Muscle layer of duodenum (tissue), 2 donors: ENCODE data around the gene HOXD3.

Experiments used
- H3K27ac ChIP-seq: one replicate; pipeline ENCODE4 v1.7.0; 2013; ENCODE audit warnings: mild to moderate bottlenecking, low read length
- H3K27me3 ChIP-seq: one replicate; pipeline ENCODE4 v1.7.0; 2013; ENCODE audit warnings: low read depth, mild to moderate bottlenecking, control low read depth, low read length
- H3K36me3 ChIP-seq, 2 donors: one replicate each; pipeline ENCODE4 v1.7.0; 2013; ENCODE audit warnings: low read length in 2 of 2, control low read depth in 1 of 2, mild to moderate bottlenecking in 1 of 2; ENCODE audit not compliant: insufficient read depth in 2 of 2, control insufficient read depth in 1 of 2
- H3K4me1 ChIP-seq, 2 donors: one replicate each; pipeline ENCODE4 v1.7.0; 2013; ENCODE audit warnings: low read length in 2 of 2, mild to moderate bottlenecking in 2 of 2, control low read depth in 1 of 2, moderate library complexity in 1 of 2; ENCODE audit not compliant: insufficient read depth in 2 of 2, control insufficient read depth in 1 of 2
- H3K4me3 ChIP-seq, 2 donors: one replicate each; pipeline ENCODE4 v1.7.0; 2013; ENCODE audit warnings: low read length in 2 of 2, low read depth in 1 of 2, mild to moderate bottlenecking in 1 of 2
- H3K9me3 ChIP-seq, 2 donors: one replicate each; pipeline ENCODE4 v1.7.0; 2013; ENCODE audit warnings: low read length in 2 of 2, control low read depth in 1 of 2, mild to moderate bottlenecking in 1 of 2; ENCODE audit not compliant: control insufficient read depth in 1 of 2
- donor health status: healthy.

Gene HOXD3

GRCh38 chr2:176114930-176115625, 42.0 kb upstream of the HOXD3 start:
- Histone ChIP-seq H3K27ac (no peak overlapping the region), H3K36me3 (no peaks in the 10 kb centered on the region), H3K4me3 (no peak overlapping the region), H3K4me1 (peaks cover 0 to 18% of the 10 kb centered on the region in 2 donors), H3K27me3 (peaks cover 93% of the 10 kb centered on the region), H3K9me3 (peaks cover 2 to 9% of the 10 kb centered on the region in 2 donors)

GRCh38 chr2:176115883-176116813, 41.0 kb upstream of the HOXD3 start, which contains the start of gene HOXD10:
HOXD10 (plus strand) TSS chr2:176116778; CDS start chr2:176116834, 56 bp downstream.
- peaks cover 0 to 2% of the 10 kb centered on the region in 2 donors for H3K9me3 ChIP-seq
- peaks cover 0 to 20% of the 10 kb centered on the region in 2 donors for H3K4me1 ChIP-seq
- peaks cover 93% of the 10 kb centered on the region for H3K27me3 ChIP-seq
- H3K36me3 ChIP-seq, result no peaks in the 10 kb centered on the region
- no peak within 1 kb of the TSS for H3K27ac ChIP-seq
- no peak within 1 kb of the TSS for H3K4me3 ChIP-seq

- H3K27ac ChIP-seq, result no peak overlapping the region
- H3K27me3 ChIP-seq, result peaks cover 93% of the 10 kb centered on the region
- peaks cover 0 to 2% of the 10 kb centered on the region in 2 donors for H3K9me3 ChIP-seq
- H3K4me3 ChIP-seq, result no peak overlapping the region
- no peaks in the 10 kb centered on the region for H3K36me3 ChIP-seq
- H3K4me1 ChIP-seq, result peaks cover 0 to 23% of the 10 kb centered on the region in 2 donors
Observed at GRCh38 chr2:176117162-176117822, 39.8 kb upstream of the HOXD3 start.

GRCh38 chr2:176117823-176118371, 39.2 kb upstream of the HOXD3 start:
- Histone ChIP-seq H3K27ac (no peak overlapping the region), H3K9me3 (peaks cover 0 to 2% of the 10 kb centered on the region in 2 donors), H3K4me3 (no peak overlapping the region), H3K4me1 (peaks cover 0 to 29% of the 10 kb centered on the region in 2 donors), H3K36me3 (no peaks in the 10 kb centered on the region), H3K27me3 (peaks cover 89% of the 10 kb centered on the region)

- no peak overlapping the region for H3K4me3 ChIP-seq
- peaks cover 88% of the 10 kb centered on the region for H3K27me3 ChIP-seq
- peaks cover 0 to 2% of the 10 kb centered on the region in 2 donors for H3K9me3 ChIP-seq
- peaks cover 0 to 34% of the 10 kb centered on the region in 2 donors for H3K4me1 ChIP-seq
- no peaks in the 10 kb centered on the region for H3K36me3 ChIP-seq
- no peak overlapping the region for H3K27ac ChIP-seq
Observed at GRCh38 chr2:176118601-176119339, 38.3 kb upstream of the HOXD3 start.

GRCh38 chr2:176120364-176121189, 36.5 kb upstream of the HOXD3 start:
- Histone ChIP-seq H3K36me3 (no peaks in the 10 kb centered on the region), H3K4me1 (peaks cover 0 to 34% of the 10 kb centered on the region in 2 donors), H3K9me3 (peaks cover 0 to 2% of the 10 kb centered on the region in 2 donors), H3K27me3 (peaks cover 91% of the 10 kb centered on the region), H3K27ac (no peak overlapping the region), H3K4me3 (no peak overlapping the region)

- Histone ChIP-seq H3K4me3 (peak overlapping the region in 1 of 2 donors; percentile 66), H3K27me3 (peaks cover 90% of the 10 kb centered on the region), H3K36me3 (no peaks in the 10 kb centered on the region), H3K27ac (no peak overlapping the region), H3K9me3 (peaks cover 0 to 2% of the 10 kb centered on the region in 2 donors), H3K4me1 (peaks cover 0 to 27% of the 10 kb centered on the region in 2 donors)
Observed at GRCh38 chr2:176121190-176122051, 35.7 kb upstream of the HOXD3 start.

GRCh38 chr2:176122052-176122682, 34.9 kb upstream of the HOXD3 start:
- H3K36me3 ChIP-seq, result no peaks in the 10 kb centered on the region
- H3K27ac ChIP-seq, result no peak overlapping the region
- H3K4me1 ChIP-seq, result peaks cover 0 to 25% of the 10 kb centered on the region in 2 donors
- H3K9me3 ChIP-seq, result peaks cover 0 to 2% of the 10 kb centered on the region in 2 donors
- H3K27me3 ChIP-seq, result peaks cover 87% of the 10 kb centered on the region
- H3K4me3 ChIP-seq, result peak overlapping the region; percentile 26 to 66
